ENCODE results near the gene PLPPR4.

DNA sequence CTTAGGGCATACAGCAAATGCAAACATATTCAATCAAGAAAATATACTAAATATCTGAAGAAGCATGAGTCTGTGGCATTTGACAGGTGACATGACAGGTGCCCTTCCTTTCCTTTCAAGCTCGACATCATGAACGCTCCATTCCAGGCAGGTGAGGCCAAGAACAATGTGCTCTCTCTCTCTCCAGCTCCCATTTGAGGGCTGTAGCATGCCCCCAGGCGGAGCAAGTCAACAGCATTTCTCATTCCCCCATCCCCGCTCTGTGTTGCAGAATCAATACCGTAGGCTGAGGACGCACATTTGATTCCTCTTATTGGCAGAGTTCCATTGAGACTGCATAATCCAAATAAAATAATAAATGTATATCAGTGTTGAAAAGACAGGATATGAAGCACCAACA is 24.6 kb upstream of the PLPPR4 start:
- TF ChIP-seq, protein P1, sequence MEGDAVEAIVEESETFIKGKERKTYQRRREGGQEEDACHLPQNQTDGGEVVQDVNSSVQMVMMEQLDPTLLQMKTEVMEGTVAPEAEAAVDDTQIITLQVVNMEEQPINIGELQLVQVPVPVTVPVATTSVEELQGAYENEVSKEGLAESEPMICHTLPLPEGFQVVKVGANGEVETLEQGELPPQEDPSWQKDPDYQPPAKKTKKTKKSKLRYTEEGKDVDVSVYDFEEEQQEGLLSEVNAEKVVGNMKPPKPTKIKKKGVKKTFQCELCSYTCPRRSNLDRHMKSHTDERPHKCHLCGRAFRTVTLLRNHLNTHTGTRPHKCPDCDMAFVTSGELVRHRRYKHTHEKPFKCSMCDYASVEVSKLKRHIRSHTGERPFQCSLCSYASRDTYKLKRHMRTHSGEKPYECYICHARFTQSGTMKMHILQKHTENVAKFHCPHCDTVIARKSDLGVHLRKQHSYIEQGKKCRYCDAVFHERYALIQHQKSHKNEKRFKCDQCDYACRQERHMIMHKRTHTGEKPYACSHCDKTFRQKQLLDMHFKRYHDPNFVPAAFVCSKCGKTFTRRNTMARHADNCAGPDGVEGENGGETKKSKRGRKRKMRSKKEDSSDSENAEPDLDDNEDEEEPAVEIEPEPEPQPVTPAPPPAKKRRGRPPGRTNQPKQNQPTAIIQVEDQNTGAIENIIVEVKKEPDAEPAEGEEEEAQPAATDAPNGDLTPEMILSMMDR (IDR thresholded peaks at IDR 0.05; ENCODE audit: insufficient read depth, low read length, poor library complexity, severe bottlenecking), result no peak
- no peak for TF ChIP-seq EZH2phosphoT487 (conservative IDR thresholded peaks at IDR 0.05; ENCODE audit: low read length)

All from SU-DHL-6 (cell line).